AML-193 (cell line): Measurements from ENCODE around the gene TRAPPC8.
"Not testable (repeated sequence)": the region's sequence is repeated elsewhere in the genome, so short reads cannot be mapped to it uniquely, and the experiment has no call there.

Experiments used
- DNase-seq, 2 experiments: peaks; one replicate each; lab custom pipeline; 2025; lab: John Stamatoyannopoulos, UW

TRAPPC8 gene

GRCh38 chr18:31857526-31858106, 85.3 kb downstream of the TRAPPC8 start:
- DNase-seq, result no peak

- peak; percentile 49 to 50 for DNase-seq
Observed at GRCh38 chr18:31850844-31851243, 92.1 kb downstream of the TRAPPC8 start.

GRCh38 chr18:31840499-31840898, 102.4 kb downstream of the TRAPPC8 start:
- no peak for DNase-seq

- DNase-seq, result no peak
Observed at GRCh38 chr18:31837879-31838278, 105.0 kb downstream of the TRAPPC8 start.

GRCh38 chr18:31835528-31836133, 107.3 kb downstream of the TRAPPC8 start:
- DNase-seq, result no peak

GRCh38 chr18:31831903-31832302, 111.0 kb downstream of the TRAPPC8 start:
- DNase-seq, result no peak

- no peak for DNase-seq
Observed at GRCh38 chr18:31830686-31831085, 112.2 kb downstream of the TRAPPC8 start.

- DNase-seq, result no peak
Observed at GRCh38 chr18:31828613-31829012, 114.3 kb downstream of the TRAPPC8 start.

- not testable (repeated sequence) for DNase-seq
Observed at GRCh38 chr18:31826673-31827325, 116.1 kb downstream of the TRAPPC8 start.

- no peak for DNase-seq
Observed at GRCh38 chr18:31825772-31826171, 117.2 kb downstream of the TRAPPC8 start.

GRCh38 chr18:31821545-31822171, 121.3 kb downstream of the TRAPPC8 start:
- no peak for DNase-seq

GRCh38 chr18:31819925-31820229, 123.1 kb downstream of the TRAPPC8 start:
- no peak for DNase-seq

- DNase-seq, result peak; percentile 73 to 84
Observed at GRCh38 chr18:31819106-31819924, 123.6 kb downstream of the TRAPPC8 start.

GRCh38 chr18:31814132-31814531, 128.8 kb downstream of the TRAPPC8 start:
- DNase-seq, result no peak

GRCh38 chr18:31810336-31811130, 132.4 kb downstream of the TRAPPC8 start:
- not testable (repeated sequence) for DNase-seq

- DNase-seq, result not testable (repeated sequence)
Observed at GRCh38 chr18:31809049-31809448, 133.9 kb downstream of the TRAPPC8 start.

- no peak for DNase-seq
Observed at GRCh38 chr18:31801078-31801477, 141.8 kb downstream of the TRAPPC8 start.

- DNase-seq, result not testable (repeated sequence)
Observed at GRCh38 chr18:31799257-31799656, 143.7 kb downstream of the TRAPPC8 start.

- DNase-seq, result no peak
Observed at GRCh38 chr18:31798399-31798798, 144.5 kb downstream of the TRAPPC8 start.

- DNase-seq, result no peak
Observed at GRCh38 chr18:31795747-31796146, 147.2 kb downstream of the TRAPPC8 start.

- no peak for DNase-seq
Observed at GRCh38 chr18:31793531-31793930, 149.4 kb downstream of the TRAPPC8 start.

GRCh38 chr18:31792580-31792911, 150.4 kb downstream of the TRAPPC8 start:
- DNase-seq, result no peak
